NCI-H2227 (cell line): ENCODE results near the gene KPNB1.

Source experiments
- DNase-seq: peaks from one replicate; lab custom pipeline; 2025; ENCODE audit not compliant: unreplicated experiment; lab: John Stamatoyannopoulos, UW

KPNB1 gene

DNA sequence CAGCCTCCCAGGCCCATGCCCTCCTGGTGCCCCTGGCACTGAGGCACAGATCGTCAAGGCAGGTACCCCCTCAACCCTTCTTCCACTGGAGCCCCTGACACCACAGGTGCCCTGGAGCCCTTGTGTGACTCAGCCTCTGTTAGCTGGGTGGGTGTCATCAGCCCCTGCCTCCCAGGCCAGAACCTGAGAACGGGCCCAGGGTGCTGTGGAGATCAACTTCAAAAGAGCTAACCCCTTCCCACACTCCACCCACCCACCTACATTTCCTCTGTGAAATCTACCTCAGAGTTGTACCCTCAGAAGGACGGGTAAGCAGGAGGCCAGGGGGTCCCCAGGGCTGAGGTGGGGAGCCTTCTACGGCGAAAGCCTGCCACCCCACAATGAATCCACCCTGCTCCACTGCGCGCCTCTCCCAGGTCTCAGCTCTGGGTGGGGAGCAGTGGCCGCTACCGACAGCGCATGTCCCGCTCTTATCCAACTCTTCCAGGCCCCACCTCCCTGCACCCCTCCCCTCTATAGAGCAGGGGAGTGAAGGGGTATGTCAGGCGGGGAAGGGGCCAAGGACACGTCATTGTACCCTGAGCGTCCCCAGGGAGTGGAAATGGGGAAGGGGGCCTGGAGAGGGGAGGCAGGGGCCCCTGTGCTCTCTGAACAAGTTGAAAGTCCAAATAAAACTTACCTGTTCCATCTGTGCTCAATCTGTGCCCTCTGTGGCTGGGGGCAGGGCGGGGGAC is 61.8 kb downstream of the KPNB1 start:
- DNase-seq: no peak

DNA sequence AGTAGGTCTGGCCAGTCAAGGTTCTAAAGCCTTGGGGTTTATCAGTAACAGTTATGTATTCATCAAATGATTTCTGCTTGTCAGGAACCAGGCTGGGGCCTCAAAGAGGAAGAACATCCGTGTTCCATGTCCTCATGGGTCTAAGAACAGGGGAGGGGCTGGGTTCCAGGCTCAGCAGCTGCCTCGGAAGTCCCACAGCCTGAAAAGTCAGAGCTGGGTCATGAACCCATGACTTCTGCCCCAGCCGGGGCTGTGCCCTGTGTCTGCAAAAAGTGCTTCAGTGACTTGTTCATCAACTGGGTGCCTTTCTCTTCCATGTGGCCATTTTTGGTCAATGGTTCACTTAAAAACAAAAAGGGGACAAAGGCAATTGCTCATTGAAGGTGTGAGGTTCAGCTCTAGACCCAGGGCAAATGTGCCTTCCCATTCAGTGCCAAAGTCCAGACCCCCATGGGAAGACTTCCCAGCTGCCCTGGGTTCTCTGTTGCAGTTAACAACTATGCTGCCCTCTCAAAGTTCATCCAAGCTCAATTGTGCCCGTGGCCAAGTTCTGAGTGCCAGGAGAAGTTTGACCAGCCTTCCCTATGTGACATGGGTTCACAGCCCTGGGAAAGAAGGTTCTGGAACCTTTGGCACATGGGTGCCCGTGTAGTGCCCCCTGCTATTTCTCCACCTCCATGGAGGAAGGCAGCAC is 62.8 kb downstream of the KPNB1 start:
- no peak for DNase-seq

DNA sequence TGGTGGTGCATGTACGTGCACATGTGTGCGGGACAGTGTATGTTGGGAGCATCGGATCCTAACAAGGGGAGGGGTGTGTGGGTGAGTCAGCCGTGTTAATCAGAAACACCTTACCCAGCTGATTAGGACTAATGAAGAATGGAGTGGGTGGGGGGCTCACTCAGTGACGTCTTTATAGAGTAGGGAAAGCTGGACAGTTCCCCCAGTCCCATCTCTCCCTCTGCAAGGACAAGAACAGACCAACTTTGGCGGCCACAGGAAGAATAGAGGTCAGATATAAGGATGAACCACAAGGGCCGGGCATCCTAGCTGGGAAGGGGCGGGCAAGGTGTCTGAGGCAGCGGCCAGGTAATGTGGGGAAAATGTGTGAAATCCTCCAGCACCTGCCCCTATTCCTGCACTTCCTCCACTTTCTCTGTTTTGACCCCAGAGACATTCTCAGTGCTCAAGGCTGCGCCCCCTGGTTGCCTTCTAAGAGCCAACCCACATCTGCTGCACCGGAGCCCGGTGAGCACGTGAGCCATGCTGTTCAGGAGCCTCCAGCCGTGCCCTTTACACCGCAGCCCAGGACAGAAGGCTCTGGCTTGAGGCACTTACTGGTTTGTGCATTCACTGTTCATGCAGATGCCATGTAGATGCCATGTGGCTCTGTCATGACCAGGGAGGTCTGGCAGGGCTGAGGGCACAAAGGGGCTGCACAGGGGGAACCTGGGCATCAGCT is 64.4 kb downstream of the KPNB1 start:
- no peak for DNase-seq

DNA sequence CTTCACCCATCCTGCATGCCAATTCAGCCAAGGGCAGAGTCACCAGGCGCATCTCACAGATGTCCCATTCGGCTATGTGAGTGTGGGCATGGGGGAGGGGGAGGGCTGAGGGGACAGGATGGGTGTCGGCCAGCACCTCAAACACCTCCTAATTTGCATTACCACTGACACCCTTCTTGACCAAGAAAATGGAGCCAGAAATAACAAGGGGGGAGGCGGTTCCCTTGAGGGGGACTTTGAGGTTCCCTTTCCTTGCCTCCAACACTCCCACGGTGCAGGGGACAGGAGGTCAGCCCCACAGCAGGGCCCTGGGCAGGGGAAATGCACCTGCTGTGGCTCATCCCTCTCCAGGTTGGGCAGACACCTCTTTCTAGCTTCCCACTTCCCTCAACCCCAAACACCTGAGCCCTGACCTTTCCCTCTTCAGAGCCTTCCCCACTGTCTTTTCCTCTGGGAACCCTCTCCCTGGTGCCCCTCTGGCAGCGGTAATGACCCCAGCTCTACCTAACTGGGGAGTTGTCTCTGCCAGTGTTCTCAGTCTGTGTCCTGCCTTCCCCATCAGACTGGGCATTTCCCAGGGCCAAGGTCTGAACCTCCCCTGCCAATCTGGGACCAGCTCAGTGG is 65.2 kb downstream of the KPNB1 start:
- no peak for DNase-seq

- no peak for DNase-seq
These were observed 66.1 kb downstream of the KPNB1 start for GRCh38 chr17:47715669-47716325.

DNA sequence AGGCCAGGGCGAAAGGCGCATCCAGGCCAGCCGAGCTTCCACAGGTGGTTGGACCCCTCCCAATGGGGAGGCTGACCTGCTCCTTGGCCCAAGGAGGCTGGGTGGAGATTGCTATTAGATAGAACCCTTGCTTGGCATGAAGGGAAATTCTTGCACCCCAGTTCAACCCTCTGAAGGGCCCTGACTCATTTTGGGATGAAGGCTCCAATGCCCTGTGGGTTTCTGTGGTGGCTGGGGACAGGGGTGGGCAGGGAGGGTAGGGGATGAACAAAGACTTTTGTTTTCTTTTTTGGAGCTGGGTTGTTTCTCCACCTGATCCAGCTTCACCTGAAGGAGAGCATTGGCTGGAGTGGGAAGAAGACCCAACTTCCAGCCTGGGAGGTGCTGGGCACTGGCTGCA is 66.7 kb downstream of the KPNB1 start:
- DNase-seq: no peak

GRCh38 chr17:47717261-47717697 is 67.6 kb downstream of the KPNB1 start:
- DNase-seq: no peak

- peak; percentile 66 for DNase-seq
These were observed 68.4 kb downstream of the KPNB1 start for GRCh38 chr17:47717979-47718621.

DNA sequence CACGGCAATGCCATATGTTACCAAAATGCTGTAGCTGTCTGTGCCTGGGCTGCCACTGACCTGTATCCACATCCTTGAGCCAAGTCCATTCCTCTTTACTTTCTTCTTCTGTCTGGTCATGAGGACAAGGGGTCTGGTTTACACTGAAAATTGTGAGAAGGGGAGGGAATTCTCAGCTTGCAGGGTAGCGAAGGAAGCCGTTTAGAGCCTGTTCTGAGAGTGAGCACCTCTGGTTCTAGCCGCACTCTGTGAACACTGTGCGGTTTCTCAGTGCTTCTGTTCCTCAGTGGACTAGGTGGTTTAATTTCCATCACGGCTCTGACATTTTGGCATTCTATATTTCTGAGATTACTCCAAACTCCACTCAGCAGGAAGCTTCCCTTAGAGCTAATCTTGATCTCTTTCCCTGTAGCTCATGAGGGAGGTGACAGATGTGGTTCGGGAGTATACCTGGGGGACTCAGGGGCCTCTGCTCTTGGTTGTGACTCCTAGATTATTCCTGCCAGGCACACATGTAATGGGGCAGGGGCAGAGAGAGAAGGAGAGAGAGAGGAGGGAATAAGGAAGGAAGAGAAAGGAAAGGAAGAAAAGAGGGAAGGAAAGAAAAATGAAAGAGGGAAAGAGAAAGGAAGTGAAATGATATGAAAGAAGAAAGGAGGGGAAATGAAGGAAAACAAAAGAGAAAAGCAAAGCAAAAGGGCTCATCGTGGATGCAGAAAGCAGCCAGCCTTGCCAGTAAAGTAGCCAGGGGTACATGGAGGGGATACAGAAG is 69.1 kb downstream of the KPNB1 start:
- no peak for DNase-seq

- no peak for DNase-seq
These were observed 69.9 kb downstream of the KPNB1 start for GRCh38 chr17:47719411-47720152.

GRCh38 chr17:47720196-47720595 is 70.5 kb downstream of the KPNB1 start:
- DNase-seq: no peak

- peak; percentile 16 for DNase-seq
These were observed 71.2 kb downstream of the KPNB1 start for GRCh38 chr17:47720754-47721533.

DNA sequence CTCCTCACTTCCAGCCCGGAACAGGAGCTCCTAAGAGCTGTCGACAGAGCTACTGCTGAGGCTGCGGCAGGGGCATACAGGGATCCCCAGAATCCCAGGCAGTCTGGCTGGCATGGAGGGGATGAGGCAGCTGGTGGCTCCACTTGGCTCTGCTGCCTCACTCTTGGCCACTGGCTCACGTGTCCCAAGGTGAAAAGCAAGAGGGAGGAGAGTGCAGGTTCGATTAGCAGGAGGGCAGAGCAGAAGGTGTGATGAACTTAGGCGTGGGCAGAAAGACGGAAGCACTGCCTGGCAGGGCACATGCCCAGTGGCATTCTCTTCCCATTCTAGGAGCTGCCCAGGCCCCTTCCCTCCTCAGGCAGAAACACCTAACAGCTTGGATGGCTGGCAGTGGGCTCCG is 72.0 kb downstream of the KPNB1 start:
- DNase-seq: no peak

GRCh38 chr17:47724705-47725104 is 75.0 kb downstream of the KPNB1 start:
- DNase-seq: no peak

GRCh38 chr17:47725446-47726111 is 75.9 kb downstream of the KPNB1 start:
- DNase-seq: no peak

DNA sequence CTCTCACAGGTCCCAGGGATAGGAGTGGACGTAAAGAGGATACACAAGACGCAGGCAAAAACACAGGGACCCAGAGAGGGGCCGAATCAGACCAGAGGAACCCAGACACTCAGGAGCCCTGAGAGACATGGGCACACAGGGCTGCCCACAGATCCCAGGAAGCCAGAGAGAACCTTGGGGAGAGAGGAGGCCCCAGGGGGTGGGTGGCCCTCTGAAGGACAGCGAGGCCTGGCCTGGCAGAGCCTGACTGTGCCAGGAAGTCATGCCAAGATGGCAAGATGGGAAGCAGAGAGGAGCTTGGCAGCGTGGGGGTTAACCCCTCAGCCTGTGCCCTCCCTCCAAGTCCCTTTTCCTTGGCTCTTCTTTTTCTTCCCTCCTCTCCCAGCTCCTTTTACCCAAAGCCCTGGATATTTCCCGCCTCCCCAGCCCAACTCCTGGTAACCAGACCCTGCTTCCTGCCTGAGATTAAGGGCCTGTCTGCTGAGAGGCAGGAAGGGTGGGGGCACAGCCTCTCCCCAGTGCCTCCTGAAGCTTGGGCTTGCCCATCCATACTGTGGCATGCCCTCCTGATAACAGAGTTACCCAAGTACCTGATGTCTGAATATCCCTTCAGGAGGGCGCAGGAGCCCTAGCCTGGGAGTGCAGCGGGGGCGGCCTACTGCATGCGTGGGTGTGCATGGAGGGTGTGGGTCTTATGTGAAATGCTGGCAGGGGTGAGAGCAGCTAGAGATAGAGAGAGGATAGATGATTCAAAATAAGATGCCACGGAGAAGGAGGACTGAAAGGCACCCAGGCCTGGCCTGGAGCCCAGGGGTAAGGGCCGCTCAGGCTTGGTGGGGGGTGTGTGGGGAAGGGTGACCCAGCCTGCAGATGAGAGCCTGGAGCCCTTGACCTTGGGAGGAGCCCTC is 77.3 kb downstream of the KPNB1 start:
- no peak for DNase-seq

GRCh38 chr17:47727704-47728036 is 78.0 kb downstream of the KPNB1 start:
- DNase-seq: no peak
